GM18868 (cell line): ENCODE data around the gene DDR2.
"Not testable (repeated sequence)": the region's sequence is repeated elsewhere in the genome, so short reads cannot be mapped to it uniquely, and the experiment has no call there.

Experiments
- ATAC-seq: cut with Tn5 transposase; IDR thresholded peaks from one replicate; pipeline ENCODE4 v1.9.1; 2021; ENCODE audit warnings: mild to moderate bottlenecking, moderate library complexity; ENCODE audit not compliant: unreplicated experiment

DDR2 gene

DNA sequence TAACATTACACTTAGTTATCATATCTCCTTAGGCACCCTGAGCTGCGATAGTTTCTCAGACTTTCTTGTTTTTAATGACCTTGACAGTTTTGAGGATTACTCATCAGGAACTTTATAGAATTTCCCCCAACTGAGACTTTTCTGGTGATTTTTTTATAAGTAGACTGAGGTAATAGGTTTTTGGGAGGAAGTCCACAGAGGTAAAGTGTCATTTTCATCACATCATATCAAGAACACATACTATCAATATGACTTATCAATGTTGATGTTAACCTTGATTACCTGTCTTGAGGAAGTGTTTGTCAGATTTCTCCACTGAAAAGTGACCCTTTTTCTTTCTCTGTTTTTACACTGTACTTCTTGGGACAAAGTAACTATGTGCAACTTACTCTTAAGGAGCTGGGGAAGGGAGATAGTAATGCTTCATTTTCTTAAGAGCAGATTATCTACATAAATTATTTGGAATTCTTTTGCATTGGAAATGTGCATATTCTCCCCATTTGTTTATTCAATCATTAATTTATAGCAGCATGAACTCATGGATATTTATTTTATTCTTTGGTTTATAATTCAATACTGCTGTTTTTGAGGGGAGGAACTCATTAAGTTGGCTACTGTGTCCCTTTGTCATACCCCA lies 85.4 kb downstream of the DDR2 start:
- ATAC-seq, result peak; percentile 41

DNA sequence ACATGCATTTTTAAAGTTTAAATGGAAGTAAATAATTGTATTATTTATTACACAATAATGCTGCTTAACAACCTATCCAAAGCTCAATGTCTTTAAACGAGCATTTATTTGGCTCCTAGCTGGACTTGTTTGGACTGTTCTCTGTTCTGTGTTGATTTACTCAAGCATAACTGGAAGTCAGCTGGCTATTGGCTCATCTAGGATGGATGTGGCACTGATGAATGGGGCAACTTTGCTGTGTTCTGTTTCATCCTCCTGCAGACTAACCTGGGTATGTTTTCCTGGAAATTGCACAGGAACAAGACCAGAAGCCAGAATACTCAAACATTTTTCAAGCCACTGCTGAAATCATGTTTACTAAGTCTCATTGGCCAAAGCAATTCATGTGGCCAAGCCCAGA lies 87.4 kb downstream of the DDR2 start:
- ATAC-seq, result no peak

DNA sequence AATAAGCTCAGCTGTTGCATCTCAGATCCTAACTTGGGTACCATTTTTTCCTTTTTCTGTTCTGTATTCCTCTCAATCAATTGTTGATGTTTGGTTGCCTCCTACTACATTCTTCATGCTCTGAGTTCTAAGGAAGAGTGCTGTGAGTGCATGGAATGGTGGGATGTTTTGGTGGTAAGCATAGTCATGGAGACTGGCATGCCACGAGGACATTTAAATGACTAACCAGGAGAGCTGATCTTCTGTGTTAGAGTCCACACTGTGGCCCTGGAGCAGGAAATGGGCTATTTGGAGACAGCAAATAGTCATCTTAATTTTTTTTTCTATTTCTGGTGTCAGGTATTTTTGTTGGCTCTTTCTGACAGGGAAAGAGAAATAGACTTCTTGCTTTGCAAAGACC lies 88.7 kb downstream of the DDR2 start:
- no peak for ATAC-seq

DNA sequence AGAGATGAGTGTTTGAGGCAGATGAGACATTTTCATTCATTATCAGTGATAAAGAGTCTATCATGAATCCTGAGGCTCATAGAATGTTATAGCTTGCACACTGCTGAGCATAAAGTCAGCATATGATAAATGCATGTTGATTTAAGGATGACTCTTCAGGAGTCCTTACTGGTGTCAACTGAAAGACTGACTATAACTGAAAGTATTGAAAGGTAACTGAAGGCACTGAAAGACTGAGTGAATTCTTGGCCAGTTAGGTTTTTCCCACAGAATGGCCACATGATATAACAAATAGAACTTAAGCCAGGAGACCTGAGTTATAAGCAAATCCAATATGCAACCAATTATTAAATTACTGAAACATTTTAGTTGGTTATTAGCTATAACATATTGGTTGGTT lies 89.2 kb downstream of the DDR2 start:
- ATAC-seq, result peak; percentile 78

DNA sequence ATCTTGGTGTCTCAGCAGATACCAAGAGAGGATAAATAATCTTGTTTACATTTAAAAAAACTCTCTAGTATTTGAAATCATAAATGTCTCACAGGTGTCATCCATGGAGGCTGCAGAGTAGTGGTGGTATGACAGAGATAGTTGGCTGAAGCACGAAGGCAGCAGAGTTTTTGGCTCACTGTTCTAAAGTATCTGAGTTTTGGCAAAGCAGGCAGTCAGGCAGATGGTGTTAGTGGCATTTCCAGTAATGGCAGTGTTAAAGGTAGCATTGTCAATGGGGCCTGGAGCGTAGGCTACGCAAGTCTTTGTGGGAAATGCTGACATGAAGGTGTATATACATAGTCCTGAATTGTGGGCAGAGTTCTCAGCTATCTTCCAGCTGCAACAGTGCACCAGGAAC lies 89.8 kb downstream of the DDR2 start:
- no peak for ATAC-seq

GRCh38 chr1:162724583-162725120 lies 92.4 kb downstream of the DDR2 start:
- ATAC-seq, result no peak

- ATAC-seq, result no peak
These were observed 93.1 kb downstream of the DDR2 start for GRCh38 chr1:162725301-162725837.

- no peak for ATAC-seq
These were observed 94.3 kb downstream of the DDR2 start for GRCh38 chr1:162726555-162726954.

- not testable (repeated sequence) for ATAC-seq
These were observed 95.2 kb downstream of the DDR2 start for GRCh38 chr1:162727493-162727892.

DNA sequence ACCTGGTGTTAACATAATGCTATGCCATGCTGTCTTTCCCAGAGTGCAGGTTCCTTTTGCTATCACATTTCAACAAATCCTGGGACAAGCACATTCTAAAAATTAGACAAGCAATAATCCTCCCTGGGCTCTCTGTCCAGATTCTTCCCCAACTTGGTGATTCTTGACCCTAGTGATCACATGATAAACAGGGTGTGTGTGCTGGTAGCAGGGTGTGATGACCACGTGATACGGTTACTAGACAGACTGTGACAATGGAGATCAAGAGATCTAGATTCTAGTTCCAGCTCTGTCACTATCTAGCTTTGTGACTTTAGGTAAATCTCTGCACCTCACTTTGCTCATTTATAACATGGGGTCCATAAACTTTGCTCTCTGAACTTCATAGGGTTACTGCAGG lies 96.3 kb downstream of the DDR2 start:
- ATAC-seq, result no peak

DNA sequence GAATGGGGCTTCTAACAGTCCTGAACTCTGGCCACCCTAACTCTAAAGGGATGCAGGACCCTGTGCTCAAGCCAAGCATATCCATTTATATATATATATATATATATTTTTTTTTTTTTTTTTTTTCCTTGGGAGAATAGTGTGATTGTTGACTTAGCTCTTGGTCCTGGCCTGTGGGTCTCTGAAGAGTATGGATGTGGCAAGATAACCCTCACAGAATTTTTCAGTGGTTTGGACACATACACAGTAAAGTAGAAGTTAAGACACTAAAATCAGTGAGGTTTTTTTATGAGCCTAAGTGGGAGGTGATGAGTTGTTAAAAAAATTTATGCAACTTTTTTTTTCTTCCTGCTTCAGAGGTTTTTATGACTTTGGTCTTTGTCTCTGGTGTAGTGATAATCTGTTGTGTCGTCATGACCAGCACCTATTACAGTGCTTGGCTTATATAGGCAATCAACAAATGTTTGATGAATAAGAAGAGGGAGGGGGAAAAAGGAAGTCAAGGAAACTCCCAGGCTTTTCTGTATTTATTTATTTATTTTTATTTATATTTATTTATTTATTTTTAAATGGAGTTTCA lies 97.0 kb downstream of the DDR2 start:
- not testable (repeated sequence) for ATAC-seq

DNA sequence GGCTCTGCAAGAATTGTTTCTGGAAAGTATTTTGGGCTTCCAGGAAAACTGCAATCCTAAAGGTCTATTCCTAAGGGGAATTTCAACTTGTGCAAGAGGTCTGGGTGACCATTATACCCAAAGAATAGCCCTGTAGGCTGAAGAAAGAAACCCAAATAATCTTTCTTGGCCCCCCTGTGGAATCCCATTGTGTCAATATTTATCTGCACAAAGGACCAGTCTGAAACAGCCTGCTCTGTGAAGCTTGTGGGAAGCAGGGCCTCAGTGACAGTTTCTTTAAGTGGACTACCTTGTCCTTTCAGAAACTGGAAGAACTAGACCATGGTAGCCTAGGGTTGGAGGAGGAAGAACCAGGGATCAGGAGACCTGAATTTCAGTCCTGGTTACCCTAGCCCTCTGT lies 99.8 kb downstream of the DDR2 start:
- no peak for ATAC-seq

- ATAC-seq, result no peak
These were observed 100.5 kb downstream of the DDR2 start for GRCh38 chr1:162732566-162733335.

- no peak for ATAC-seq
These were observed 101.0 kb downstream of the DDR2 start for GRCh38 chr1:162733336-162733590.

GRCh38 chr1:162734047-162734446 lies 101.8 kb downstream of the DDR2 start:
- ATAC-seq, result no peak

DNA sequence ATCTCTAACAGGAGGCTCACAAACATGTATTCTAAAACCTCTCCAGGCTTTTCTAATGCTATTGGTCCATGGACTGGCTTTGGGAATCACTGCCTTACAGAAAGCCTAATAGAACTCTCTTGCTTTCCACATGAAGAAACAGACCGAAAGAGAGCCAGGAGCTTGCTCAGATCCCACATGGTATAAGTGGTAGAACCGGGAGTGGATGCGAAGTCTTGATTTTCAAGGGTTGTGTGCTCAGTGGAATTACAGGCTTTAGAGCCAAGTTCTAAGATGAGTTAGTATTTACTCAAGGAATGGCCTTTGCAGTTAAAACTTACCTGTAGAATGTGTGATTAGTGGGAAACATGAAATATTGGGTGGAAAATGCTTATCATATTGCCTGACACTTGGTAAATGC lies 103.9 kb downstream of the DDR2 start:
- no peak for ATAC-seq

DNA sequence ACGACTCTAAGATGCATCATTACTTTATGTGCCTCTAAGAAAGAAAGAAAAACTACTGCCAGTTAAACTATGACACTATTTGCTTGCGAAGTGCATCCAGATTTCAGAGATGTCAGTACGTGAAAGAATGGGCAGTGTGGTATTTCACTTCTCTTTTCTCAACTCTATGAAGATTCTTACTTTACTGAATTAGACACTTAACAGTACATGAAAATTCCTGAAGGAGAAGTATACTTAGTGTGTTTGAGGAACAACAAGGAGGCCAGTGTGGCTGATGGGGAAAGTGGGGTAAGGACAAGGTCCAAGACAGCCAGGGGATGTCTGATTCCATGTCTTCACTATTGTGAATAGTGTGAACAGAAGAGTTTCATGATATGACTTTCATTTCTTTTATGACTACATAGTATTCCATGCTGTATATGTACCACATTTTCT lies 104.4 kb downstream of the DDR2 start:
- ATAC-seq, result peak; percentile 96

DNA sequence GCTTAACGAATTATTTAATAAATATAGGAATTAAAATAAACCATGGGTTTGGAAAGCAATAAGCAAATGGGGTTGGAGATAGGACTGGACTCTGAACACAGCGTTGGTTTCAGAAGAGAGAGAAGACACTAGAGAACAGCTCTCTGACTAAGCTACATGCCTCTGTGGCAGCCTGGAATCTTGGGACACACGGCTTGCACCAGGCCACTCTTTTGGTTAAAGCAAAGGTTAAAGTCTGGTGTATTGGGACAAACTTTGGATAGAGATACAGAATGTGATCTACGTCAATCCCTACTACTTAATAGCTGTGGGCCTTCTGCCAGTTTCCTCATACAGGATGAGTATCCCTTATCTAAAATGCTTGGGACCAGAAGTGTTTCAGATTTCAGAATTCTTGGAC lies 108.5 kb downstream of the DDR2 start:
- no peak for ATAC-seq

DNA sequence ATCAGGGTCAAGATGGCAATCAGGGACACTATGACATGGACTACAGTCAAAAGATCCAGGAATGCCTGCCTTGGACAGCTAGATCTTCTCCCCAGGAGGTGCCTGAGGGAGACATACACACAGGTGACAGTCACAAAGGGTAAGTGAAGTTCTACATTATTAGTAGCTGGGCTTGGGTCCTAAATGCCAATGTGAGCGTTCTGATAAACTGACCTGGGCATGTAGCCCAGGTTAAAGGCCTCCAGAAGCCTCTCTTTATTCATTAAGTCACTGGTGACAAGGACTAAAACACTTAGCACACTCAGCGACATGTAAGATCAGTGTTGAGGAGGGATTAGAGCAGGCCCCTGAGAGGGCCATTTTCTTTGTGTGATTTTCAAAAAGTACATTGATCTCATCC lies 109.3 kb downstream of the DDR2 start:
- ATAC-seq, result no peak

- not testable (repeated sequence) for ATAC-seq
These were observed 114.1 kb downstream of the DDR2 start for GRCh38 chr1:162746264-162746942.

DNA sequence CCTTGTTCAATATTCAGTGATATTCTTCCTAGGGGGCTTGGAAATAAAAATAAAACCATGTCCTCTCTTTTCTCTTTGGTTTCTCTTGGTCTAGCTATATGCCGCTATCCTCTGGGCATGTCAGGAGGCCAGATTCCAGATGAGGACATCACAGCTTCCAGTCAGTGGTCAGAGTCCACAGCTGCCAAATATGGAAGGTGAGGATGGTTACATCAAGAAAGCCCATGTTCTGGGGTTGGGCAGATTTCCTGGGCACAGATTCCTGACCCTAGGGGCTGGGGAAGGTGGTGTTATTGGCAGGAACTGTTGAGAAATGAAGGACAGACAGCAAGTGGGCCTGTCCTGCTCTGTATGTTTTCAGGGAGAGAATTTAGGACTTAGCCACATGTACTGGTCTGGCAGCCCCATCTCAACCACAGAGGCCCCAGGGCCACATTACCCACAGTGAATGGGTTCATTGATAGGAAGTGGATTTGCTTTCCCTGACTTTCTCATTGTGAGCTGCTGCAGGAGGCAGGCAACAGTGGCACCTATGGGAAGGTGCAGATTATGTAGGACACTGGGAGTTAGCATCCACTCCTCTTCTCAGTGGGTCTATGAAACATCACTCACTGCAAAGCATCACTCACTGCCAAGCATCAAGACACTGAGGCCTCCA lies 120.9 kb downstream of the DDR2 start:
- ATAC-seq, result no peak
